ENCODE measurements around the gene SLIT3.

Gene SLIT3

GRCh38 chr5:169299191-169299662 is 1.7 kb downstream of the SLIT3 start:
- no peak for DNase-seq (ENCODE audit: low read depth in 2 of 2)

- no peak for DNase-seq (ENCODE audit: low read depth in 2 of 2)
These were observed 2.7 kb downstream of the SLIT3 start for GRCh38 chr5:169298193-169298592.

- DNase-seq (ENCODE audit: low read depth in 2 of 2), result no peak
These were observed 4.4 kb downstream of the SLIT3 start for GRCh38 chr5:169296419-169297143.

GRCh38 chr5:169295306-169295705 is 5.6 kb downstream of the SLIT3 start:
- DNase-seq (ENCODE audit: low read depth in 2 of 2), result no peak

- no peak for DNase-seq (ENCODE audit: low read depth in 2 of 2)
These were observed 6.3 kb downstream of the SLIT3 start for GRCh38 chr5:169294621-169295020.

GRCh38 chr5:169291877-169292276 is 9.1 kb downstream of the SLIT3 start:
- DNase-seq (ENCODE audit: low read depth in 2 of 2), result no peak

GRCh38 chr5:169290895-169291294 is 10.0 kb downstream of the SLIT3 start:
- DNase-seq (ENCODE audit: low read depth in 2 of 2), result no peak

GRCh38 chr5:169289520-169289919 is 11.4 kb downstream of the SLIT3 start:
- DNase-seq (ENCODE audit: low read depth in 2 of 2), result no peak

GRCh38 chr5:169288066-169288930 is 12.6 kb downstream of the SLIT3 start:
- DNase-seq (ENCODE audit: low read depth in 2 of 2), result no peak

- DNase-seq (ENCODE audit: low read depth in 2 of 2), result no peak
These were observed 13.4 kb downstream of the SLIT3 start for GRCh38 chr5:169287529-169287928.

- no peak for DNase-seq (ENCODE audit: low read depth in 2 of 2)
These were observed 14.2 kb downstream of the SLIT3 start for GRCh38 chr5:169286572-169287300.

- DNase-seq (ENCODE audit: low read depth in 2 of 2), result no peak
These were observed 17.1 kb downstream of the SLIT3 start for GRCh38 chr5:169283887-169284286.

- no peak for DNase-seq (ENCODE audit: low read depth in 2 of 2)
These were observed 19.3 kb downstream of the SLIT3 start for GRCh38 chr5:169281625-169282024.

- DNase-seq (ENCODE audit: low read depth in 2 of 2), result no peak
These were observed 20.2 kb downstream of the SLIT3 start for GRCh38 chr5:169280696-169281095.

GRCh38 chr5:169280286-169280685 is 20.7 kb downstream of the SLIT3 start:
- DNase-seq (ENCODE audit: low read depth in 2 of 2), result no peak

- no peak for DNase-seq (ENCODE audit: low read depth in 2 of 2)
These were observed 21.8 kb downstream of the SLIT3 start for GRCh38 chr5:169279125-169279524.

- no peak for DNase-seq (ENCODE audit: low read depth in 2 of 2)
These were observed 27.1 kb downstream of the SLIT3 start for GRCh38 chr5:169273881-169274280.

- DNase-seq (ENCODE audit: low read depth in 2 of 2), result no peak
These were observed 27.5 kb downstream of the SLIT3 start for GRCh38 chr5:169273451-169273850.

GRCh38 chr5:169272731-169273427 is 28.1 kb downstream of the SLIT3 start:
- DNase-seq (ENCODE audit: low read depth in 2 of 2), result no peak

- DNase-seq (ENCODE audit: low read depth in 2 of 2), result no peak
These were observed 28.8 kb downstream of the SLIT3 start for GRCh38 chr5:169272111-169272510.

- DNase-seq (ENCODE audit: low read depth in 2 of 2), result no peak
These were observed 30.1 kb downstream of the SLIT3 start for GRCh38 chr5:169270827-169271226.

- DNase-seq (ENCODE audit: low read depth in 2 of 2), result no peak
These were observed 32.9 kb downstream of the SLIT3 start for GRCh38 chr5:169268019-169268418.
